NCI-H748 treated with DMSO at 0.1 percent for 48 hours (cell line): ENCODE measurements around the gene PRXL2B.

Source experiments
- DNase-seq: peaks from one replicate; lab custom pipeline; 2025; lab: John Stamatoyannopoulos, UW

PRXL2B gene

DNA sequence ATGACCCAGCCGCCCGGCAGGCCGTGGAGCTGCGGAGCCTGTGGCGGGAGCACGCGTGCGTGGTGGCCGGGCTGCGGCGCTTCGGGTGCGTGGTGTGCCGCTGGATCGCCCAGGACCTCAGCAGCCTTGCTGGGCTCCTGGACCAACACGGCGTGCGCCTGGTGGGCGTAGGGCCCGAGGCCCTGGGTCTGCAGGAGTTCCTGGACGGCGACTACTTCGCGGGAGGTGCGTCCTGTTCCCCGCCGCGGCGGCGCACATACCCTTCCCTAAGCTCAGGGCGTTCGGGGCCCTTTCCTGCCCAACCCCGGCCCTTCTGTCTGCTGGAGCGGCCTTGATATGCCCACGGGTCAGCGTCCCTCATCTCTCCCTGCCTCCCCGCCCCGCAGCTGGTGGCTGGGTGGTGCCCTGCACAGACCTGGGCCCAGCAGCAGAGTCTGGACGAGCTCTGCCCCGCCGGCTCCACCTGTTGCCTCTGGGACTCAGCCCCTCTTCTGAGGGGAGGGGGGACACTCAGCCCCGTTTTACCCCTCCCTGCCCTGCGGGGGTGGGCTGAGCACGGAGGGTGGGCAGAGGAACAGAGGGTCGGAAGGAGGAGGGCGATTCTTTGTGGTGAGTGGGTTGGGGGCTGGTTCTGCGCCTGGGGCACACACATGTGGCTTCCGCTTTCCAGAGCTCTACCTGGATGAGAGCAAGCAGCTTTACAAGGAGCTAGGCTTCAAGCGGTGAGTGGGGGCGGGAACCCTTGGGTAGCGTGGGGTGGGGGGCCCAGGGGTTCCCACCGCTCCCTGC lies 688 bp downstream of the PRXL2B start:
- no peak for DNase-seq

DNA sequence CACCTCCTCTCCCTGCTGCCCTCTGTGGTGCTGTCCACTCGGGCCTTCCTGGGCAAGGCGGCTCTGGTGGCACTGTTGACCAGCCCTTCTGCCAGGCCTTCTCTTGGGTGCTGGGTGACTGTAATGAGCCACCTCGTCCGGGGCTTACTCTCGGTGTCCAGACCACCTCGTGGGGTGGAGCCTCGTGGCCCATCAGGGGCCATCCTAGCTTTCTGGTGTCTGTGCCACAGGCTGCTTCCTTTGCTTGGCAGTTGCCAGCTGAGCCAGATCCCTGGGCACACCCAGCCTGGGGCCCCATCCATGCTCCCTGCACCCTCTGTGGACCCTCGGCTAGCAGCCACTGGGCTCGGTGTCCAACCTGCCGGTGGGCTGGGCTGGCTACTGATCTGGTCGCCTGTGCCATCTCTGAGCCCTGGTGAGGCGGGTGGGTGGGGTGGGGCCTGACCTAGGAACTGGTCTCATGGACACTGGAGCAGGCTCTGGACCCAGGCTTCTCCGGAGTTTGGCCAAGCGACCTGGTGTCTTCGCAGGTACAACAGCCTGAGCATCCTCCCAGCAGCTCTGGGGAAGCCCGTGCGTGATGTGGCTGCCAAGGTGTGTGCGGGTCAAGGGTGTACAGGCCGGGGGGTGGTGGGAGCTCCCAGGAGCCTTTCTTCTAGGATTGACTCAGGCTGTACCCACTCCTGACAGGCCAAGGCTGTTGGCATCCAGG lies 1.4 kb downstream of the PRXL2B start:
- no peak for DNase-seq

DNA sequence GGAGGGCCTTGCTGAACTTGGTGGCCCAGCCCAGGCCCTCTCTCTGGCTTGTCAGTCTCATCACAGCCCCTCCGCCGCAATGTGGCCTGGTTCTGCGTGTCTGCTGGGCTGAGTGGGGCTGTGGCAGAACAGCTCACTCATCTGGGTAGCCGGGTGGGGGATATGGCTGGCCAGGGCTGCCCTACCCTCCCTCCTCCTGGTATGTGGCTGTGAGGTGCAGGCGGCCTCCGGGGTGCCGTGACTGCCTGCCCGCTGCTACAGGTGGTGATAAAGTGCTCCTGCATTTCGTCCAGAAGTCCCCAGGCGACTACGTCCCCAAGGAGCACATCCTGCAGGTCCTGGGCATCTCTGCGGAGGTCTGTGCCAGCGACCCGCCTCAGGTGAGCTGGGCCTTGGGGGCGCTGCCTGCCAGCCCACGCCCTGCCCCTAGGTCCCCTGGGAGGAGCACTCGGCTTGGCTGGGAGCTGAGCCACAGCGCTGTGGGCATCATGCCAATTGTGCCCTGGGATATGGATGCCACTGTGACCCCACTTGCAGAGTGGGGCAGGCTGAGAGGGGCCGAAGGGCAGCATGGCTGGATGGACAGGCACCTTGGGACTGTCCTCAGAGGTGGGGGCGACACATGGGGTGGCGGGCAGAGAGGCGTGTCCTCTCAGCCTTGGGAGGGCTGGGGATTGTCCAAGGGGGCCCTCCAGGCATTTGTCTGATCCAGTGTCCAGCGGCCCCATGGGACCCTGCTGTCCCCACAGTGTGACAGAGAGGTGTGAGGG lies 2.3 kb downstream of the PRXL2B start:
- no peak for DNase-seq

DNA sequence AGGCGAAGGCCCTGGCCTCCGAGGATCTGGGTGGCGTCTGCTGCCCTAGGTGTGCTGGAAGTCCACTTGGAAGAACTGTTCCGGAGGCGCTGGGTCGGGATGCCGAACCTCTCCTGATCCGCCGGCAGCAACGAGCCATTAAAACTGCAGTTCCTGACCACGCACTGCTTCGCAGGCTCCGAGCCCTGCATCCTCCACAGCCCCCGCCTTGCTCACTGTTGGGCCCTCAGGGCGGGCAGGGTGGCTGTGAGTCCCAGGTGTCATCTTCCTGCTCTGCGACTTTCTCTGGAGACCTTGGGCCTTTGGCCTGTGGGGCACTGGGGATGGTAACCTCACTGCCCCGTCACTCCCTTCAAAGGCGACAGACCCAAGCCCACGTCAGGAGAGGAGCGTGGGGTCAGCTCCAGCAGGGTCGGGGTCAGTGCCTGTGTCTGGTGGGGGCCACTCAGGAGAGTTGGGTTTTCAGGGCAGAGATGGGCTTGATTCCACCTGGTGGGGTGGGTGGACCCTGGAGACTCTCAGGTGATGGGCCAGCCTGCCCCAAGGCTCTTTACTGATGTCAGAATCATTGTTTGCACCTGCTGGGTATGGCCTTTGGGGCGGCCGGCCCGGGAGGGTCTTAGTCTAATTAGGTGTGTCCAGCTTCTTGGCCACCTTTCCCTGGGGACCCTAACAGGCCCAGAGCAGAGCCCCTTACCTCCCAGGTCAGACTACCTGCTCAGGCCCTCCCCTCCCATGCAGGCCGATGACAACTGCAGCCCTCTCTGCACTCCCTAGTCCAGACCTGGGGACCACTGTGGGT lies 3.1 kb downstream of the PRXL2B start:
- DNase-seq, result no peak

DNA sequence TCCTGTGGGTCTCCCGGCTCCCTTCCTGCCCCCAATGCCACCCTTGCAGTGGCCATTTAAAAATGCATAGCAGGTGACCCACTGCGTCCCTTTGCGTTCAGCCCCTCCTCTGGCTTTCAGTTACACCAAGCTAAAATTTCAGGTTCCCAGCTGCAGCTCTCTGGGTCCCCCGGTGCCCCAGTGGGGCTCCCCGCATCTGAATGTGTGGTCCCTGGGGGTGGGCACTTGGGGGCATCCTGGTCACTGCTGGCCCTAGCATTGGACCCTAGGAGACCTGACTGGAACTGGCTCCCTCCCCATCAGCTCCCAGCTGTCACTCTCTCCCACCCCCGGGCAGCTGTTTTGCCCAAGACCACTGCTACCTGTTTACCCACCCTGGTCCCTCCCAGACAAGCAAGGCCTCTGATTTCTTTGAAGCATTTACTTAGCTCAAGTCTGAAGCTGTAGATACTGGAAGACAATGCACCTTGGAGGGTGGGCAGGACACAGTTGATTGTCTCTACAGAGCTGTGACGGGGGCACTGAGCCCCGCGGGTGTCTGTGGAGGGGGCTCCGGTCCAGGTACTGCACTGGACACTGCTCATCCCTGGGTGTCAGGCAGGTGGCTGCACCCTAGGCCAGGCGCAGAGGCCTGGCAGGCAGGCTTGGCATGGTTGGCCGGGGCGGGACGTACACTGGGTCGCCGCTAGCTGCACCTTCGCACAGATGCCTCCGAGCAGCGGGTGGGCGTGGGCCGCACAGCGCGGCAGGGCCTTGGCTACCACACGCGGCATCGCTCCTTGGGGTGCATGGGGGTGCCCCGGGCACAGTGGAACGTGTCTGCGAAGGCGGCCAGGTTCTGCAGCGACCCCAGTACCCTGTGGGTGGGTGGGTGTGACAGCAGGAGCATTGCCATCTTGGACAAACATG lies 3.9 kb downstream of the PRXL2B start:
- no peak for DNase-seq

DNA sequence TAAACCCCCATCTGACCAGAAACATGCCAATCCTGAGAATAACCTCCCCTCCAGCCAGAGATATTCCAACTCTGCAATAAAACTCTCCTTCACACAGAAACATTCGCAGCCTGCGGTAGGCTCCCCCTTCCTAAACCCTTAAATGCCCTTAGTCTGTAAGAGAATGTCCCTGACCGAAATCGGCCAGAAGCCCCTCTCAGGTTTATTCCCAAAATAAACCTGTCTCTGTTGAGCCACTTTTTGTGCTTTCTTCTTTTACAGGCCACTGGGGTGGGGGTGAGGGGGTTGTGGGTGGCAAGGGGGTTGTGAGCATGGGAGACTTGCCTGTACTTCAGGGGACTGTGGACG lies 4.6 kb downstream of the PRXL2B start:
- DNase-seq, result no peak

DNA sequence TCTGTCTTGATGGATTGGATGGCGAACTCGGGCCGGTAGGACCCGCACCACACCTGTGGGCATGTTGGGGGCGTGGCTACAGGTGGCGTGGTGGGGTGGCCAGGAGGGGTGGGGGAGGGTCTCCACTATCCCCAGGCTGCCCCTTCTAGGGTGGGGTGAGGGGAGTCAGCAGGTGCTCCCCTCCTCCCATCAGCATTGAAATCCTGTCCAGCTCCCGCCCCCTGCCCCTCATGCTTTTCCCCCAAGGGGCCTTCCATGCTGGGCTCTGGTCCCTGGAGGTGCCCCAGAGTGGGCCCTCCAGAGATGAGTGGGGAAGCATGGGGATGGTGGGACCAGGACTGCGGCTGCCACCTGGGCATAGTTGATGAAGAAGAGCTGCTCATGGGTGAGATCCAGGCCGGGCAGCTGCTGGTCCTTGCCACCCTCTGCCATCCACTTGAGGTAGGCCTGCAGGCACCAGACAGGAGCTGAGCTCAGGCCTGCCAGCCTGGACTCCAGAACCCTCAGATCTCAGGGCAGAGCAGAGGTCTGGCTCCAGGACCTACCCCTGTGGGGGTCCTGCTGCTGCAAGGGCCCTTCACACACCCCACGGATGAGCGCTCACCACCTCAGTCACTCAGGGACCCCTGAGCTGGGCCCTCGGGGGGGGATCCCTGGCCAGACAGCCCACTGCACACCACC lies 5.1 kb downstream of the PRXL2B start:
- no peak for DNase-seq

DNA sequence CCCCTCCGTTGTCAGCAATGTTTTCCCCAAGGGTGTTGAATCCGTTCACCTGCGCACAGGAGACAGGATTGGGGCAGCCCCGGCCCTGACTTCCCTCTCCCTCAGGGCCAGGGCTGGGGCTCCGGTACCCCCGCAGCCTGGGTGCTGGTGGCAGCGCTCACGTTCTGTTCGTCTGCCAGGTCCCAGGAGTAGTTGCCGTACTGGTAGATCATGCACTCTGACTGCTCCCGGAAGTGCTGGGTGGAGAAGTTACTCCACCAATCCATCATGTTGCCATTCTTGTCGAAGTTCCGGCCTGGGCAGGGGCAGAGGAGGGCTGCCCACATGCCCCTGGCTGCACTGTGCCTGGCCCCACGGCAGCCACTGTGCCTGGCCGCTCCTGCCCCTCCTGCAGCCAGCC lies 6.1 kb downstream of the PRXL2B start:
- DNase-seq, result no peak

DNA sequence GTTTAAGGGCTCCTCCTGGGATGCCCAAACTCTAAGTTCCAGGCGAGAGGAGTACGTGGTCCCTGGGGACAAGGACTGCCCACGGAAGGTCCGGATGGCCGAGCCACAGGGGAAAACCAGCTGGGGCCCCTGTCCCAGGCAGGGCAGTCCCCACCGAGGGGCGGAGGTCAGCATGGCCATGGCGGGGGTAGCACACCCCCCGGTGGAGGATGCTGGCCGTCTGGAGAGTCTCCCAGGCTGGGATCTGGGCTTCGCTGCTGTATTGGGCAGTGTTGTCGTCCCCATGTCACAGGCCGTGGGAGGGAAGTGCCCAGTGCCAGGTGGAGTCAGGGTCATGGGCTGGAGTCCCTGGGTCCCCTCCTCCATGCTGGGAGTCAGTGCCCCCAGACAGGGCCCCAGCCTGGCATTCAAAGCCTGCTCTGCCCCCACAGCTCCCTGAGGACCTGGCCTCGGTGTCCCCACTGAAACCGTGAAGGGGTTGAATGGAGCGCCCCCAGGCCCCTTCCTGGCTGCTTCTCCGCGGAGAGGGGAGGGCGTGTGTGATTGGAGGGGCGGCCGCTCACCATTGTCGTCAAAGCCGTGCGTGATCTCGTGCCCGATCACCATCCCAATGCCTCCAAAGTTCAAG lies 6.8 kb downstream of the PRXL2B start:
- no peak for DNase-seq

DNA sequence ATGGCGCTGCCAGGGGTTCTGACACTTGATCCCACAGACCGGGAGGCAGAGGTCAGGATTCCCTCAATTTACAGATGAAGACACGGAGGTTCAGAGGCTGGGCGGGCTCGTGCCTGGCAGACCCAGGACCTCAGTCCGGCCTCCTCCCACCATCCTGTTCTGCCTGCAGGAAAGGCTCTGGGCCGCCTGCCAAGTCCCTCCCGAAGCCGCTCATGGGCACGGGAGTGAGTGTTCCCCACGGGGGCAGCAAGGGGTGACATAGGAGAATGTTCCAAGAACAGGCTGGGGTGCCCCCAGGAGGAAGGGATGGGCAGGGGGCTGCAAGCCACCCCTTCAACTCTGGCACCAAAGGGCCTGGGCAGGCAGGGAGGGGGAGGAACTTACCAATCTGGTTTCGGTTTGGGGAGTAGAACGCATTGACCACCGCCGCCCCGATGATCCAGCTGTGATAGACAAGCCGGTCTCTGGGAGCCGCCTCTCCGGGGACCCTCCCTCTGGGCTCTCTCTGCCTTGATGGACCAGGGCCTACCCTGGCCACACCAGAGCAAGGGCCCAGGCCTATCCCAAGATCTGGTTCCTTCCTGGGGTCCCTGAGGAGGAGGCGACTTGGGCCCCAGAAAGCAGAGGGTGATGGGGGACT lies 7.5 kb downstream of the PRXL2B start:
- no peak for DNase-seq

DNA sequence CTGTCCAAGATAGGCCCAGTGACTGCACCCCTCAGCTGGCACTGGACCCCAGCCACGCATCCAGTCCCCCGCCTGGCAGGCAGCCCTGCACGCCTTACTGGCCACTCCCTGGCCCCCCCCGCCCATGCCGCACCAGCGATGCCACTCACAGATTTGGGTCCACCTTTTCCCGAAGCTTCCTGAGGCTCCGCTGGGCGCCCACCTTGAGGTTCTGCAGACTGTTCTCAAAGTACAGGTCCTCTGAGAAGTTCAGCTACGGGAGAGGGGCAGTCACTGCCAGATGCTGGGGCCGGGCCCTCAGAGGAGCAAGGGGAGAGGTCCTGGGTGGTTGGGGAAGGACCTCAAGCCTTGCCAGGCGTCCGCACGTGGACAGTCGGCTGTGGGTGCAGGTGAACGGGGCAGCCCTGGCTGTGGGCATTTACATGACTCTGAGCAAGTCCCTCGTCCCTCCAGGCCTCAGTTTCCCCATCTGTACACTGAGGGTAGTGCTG lies 8.1 kb downstream of the PRXL2B start:
- no peak for DNase-seq

DNA sequence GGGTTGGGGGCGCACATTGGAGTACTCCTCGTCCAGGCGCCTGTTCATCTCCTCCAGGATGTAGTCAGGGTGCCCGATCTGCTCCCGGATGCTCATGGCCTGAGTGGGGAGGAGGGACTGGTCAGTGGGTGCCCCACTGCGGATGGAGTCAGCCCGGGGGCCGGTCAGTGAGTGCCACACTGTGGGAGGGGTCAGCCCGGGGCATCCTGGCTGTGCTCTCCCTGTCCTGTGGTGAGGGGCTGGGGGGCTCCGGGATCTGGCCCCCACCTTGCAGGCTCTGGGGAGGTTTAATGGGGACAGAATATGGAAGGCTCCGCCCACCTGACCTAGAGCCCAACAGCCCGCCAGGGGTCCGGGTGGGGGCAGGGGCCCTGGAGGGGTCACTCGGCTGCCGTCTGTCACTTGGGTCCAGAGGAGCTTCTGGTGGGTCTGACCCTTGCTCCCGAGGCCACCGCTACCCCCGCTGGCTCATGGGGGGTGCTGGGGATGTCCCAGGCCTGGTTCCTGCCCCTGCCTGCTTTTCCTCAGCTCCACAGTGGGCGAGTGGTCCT lies 8.8 kb downstream of the PRXL2B start:
- DNase-seq, result no peak

DNA sequence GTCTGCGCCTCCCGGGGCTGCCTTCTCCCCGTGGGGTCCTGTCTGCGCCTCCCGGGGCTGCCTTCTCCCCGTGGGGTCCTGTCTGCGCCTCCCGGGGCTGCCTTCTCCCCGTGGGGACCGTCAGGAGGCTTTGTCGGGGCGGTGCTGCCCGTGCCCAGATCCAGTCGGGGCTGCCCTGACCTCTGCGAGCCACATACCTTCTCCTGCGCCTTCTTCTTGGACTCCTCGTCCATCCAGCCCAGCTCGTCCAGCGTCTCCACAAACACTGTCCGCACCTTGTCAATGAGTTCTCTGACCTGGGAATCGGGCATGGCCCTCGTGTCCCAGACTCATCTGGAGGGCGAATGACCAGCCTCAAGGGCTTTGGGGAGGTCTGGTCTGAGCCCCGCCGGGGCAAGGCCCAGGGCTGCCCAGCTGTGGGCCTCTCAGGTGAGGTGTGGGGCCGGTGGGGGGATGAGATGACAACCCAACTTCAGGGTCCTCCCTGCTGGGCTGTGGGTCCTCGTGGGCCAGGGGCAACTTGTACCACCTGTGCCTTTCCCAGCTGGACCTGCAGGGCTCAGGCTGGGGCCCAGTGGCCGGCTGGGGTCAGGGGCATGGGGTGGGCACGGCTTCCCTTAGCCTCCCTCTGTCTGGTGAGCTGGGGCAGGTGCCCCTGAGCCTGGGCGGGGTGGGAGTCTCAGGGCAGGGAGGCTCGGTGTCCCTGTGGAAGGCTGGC lies 9.4 kb downstream of the PRXL2B start:
- no peak for DNase-seq

DNA sequence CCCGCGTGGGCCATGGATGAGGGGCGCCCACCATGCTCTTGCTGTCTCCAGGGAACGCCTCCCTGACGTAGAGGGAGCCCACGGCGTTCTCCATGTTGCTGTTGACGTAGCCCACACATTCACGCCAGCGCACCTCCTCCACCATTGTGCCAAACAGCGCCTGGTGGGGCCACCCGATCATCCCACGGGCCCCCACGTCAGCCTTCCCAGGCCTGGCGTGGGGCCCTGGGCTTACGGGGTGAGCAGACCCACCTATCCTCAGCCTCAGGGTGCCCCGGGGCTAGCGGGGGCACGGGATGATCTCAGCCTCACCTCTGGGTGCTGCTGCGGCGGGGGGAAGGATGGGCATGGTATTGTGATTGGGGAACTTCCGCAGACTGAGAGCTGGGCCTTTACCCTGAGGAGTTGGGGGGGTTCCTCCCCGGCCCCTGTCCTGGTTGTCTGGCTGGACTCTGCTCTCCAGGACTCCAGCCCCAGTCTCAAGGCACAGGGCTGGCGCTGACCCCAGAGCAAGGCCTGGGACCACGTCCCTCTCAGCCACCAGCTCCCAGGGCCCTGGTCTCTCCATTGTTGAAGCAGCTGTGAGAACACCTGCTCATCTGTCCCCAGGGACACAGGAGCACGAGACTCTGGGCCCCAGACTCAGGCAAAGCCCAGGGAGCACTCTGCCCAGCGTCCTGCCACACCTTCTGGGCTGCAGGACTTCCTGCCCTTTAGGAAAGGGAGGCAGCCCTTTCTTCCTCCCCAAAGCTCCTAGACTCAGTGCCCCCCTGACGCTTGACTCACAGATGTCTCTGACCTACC lies 10.2 kb downstream of the PRXL2B start:
- DNase-seq, result no peak

DNA sequence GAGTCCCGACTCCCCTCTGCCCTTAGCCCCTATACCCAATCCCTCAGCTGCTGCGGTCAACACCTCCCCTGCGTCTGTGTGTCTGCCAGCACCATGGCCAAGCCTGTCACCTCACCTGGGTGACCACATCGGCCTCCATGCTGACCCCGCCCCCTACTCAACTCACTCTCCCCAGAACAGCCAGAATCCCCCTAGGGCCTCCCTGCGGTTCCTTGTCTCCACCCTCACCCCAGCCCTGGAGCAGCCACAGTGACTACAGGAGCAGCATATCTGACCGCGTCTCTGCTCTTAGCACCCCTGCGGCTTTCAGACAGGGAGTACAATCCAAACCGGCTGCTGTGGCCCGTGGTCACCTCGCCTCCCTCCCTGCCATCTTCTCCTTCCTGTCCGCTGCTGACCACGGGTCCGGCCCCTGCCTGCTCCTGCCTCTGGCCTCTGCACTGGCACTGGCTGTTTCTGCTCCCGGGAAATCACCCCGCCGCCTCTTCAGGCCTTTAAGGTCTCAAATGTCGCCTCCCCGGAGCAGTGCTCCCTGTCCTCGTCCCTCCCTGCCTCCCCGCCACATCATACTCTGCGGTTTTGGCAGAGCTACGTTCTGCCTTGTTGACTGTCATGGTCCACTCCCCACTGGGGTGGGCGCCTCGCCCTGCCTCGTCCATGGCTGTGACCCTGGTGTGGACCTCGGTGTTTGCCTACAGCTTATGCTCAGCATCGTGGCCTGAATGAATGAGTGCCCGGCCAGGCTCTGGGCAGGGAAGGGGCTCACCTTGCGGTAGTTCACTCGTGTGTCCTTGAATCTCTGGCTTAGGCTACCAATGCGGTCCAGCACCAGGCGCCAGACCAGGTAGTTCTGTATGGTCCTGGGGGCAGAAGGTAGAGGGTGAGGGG lies 11.1 kb downstream of the PRXL2B start:
- no peak for DNase-seq

DNA sequence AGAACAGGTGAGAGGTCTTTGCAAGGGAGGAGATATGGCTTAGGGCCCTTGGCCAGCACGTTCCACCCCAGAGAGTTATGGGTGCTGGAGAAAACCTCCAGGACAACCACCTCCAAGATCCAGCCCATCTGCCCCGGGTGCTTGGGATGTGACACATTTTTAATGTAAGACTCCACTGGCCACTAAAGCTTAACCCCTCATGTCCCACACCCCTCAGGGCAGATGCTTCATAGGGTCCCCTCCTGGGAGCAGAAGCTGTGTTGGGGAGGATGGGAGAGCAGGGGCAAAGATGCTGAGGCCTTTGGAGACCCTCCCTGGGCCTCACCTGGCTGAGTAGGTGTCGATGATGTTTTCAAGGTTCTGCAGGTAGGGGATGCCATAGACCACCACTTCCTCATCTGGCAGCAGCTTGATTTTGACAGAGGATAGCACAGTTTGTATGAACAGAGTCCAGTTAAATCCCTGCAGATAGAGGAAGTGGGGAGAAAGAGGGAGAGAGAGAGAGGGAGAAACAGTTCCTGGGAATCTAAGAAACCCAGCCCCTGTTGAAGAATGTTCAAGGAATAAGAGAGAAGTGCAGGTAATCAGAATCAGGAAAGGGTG lies 11.9 kb downstream of the PRXL2B start:
- DNase-seq, result no peak
